GM18907 (cell line): ENCODE results near the gene SPATA2.
"Not testable (repeated sequence)": the region's sequence is repeated elsewhere in the genome, so short reads cannot be mapped to it uniquely, and the experiment has no call there.

ENCODE experiments used
- ATAC-seq: cut with Tn5 transposase; IDR thresholded peaks from one replicate; pipeline ENCODE4 v1.9.1; 2021; ENCODE audit warnings: mild to moderate bottlenecking, moderate library complexity; ENCODE audit not compliant: unreplicated experiment

SPATA2 gene, protein sequence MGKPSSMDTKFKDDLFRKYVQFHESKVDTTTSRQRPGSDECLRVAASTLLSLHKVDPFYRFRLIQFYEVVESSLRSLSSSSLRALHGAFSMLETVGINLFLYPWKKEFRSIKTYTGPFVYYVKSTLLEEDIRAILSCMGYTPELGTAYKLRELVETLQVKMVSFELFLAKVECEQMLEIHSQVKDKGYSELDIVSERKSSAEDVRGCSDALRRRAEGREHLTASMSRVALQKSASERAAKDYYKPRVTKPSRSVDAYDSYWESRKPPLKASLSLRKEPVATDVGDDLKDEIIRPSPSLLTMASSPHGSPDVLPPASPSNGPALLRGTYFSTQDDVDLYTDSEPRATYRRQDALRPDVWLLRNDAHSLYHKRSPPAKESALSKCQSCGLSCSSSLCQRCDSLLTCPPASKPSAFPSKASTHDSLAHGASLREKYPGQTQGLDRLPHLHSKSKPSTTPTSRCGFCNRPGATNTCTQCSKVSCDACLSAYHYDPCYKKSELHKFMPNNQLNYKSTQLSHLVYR

DNA sequence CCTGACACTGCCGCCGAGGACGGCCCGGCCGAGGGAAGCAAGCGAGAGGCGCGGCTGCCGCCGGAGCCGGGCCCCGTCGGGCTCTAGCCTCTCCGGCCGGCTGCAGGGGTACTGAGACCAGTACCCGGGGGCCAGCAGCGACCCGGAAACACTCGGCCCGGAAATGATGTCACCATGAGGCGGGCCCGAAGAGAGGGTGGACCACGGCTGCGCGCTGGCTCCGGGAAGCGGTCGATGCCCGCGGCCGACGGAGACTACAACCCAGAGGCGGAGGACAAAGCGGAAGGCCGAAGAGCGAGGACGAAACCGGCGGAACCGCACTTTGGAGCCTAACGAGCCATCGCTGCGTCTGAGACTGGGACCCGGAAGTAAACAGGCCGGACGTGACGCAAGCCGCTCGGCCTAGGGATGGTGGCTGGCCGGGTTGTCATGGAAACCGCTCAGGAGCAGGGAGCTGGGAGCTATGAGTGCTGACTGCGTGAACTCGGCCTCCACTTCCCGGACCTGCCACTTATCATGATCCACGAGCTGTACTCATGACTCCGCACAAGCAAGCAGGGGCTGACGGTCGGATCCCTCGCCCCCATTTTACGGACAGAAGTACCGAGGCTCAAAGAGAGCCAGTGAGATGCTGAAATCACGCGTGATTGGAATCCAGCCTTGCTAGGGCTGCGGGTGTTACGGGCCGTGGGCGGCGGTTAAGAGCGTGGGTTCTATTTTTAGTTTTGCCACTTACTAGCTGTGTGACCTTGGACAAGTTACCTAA is at the start of gene SPATA2:
Gene SPATA2, minus strand, starts transcription at position 150 of the 766 bp plus-strand sequence. CDS start 7,039 bp downstream, outside the sequence.
- ATAC-seq = peak; percentile 86

DNA sequence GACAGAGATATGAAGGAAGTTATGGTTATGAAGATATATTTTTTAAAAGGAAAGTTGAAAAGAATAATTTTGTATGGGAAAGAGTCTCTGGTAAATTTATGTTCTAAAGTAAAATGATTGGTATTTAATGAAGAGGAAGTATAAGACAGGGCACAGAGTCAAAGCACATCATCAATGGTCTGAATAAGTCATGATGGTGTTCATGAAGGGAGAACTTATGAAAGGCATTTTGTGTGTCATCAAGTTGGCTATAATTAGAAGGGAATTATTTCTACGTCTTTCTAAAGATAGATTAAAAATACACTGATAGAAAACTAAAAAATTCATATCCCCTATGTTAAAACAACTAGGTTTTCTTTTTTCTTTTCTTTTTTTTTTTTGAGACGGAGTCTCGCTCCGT is 46.1 kb upstream of the SPATA2 start:
- no peak for ATAC-seq

- ATAC-seq = not testable (repeated sequence)
Measured at GRCh38 chr20:49957089-49957938, 42.0 kb upstream of the SPATA2 start.

DNA sequence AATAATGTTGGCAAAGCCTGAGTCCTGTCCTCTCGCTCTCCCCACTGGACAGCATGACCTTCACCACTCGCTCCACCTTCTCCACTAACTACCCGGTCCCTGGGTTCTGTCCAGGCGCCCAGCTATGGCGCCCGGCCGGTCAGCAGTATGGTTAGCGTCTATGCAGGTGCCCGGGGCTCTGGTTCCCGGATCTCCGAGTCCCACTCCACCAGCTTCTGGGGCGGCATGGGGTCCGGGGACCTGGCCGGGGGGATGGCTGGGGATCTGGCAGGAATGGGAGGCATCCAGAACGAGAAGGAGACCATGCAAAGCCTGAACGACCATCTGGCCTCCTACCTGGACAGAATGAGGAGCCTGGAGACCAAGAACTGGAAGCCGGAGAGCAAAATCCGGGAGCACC is 41.4 kb upstream of the SPATA2 start:
- no peak for ATAC-seq

DNA sequence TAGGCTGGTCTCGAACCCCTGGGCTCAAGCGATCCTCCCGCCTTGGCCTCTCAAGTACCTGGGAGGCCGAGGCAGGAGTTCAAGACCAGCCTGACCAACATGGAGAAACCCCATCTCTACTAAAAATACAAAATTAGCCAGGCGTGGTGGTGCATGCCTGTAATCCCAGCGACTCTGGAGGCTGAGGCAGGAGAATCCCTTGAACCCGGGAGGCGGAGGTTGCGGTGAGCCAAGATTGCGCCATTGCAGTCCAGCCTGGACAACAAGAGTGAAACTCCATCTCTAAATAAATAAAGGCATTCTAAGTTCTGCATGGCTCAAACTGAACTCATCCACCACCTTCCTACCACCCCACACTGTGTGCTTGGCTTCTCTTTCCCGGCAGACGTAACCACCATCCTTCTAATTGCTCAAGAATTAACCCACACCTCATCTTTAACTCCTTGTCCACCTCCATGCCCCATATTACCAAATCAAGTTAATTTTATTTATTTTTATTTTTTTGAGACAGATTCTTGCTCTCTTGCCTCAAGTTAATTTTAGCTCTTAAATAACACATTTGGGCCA is 40.6 kb upstream of the SPATA2 start:
- ATAC-seq = not testable (repeated sequence)

- no peak for ATAC-seq
Measured at GRCh38 chr20:49955167-49955566, 39.8 kb upstream of the SPATA2 start.

- ATAC-seq = no peak
Measured at GRCh38 chr20:49951151-49951550, 35.8 kb upstream of the SPATA2 start.

- no peak for ATAC-seq
Measured at GRCh38 chr20:49948809-49949507, 33.6 kb upstream of the SPATA2 start.

DNA sequence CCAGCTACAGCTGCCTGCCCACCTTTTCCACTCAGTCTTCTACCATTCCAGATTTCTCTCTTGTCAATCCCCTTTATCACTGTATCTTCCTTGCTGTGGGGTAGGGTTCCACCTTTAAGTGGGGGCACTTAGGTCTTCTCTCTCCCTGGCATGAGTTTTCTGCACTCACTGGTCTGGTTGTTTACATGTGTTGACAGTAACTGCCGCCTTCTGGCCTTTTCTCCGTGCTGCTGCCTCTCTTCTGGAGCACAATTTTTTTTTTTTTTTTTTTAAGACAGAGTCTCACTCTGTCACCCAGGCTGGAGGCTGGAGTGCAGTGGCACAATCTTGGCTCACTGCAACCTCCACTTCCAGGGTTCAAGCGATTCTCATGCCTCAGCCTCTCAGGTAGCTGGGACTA is 32.8 kb upstream of the SPATA2 start:
- no peak for ATAC-seq

DNA sequence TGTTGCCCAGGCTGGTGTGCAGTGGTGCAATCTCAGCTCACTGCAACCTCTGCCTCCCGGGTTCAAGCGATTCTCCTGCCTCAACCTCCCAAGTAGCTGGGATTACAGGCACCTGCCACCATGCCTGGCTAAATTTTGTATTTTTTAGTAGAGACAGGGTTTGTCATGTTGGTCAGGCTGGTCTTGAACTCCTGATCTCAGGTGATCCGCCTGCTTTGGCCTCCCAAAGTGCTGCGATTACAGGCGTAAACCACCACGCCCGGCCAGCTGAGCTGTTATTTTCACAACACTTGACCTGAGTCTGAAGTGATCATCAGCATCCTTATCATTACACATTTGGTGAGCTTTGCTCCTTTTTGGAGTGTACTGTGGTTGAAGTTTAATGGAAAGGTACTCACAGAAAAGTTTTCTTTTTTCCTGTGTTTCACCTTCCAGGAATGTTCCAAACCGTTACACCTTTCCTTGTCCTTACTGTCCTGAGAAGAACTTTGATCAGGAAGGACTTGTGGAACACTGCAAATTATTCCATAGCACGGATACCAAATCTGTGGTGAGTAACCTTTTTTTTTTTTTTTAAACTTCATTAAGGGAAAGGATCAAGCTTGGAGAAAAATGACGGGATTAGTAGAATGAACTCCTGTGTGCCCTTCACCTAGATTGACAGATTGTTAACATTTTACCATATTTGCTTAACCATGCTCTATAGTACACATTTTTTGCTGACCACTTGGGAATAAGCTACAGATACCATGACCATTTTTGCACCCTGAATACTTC is 30.6 kb upstream of the SPATA2 start:
- ATAC-seq = no peak

- no peak for ATAC-seq
Measured at GRCh38 chr20:49945306-49945700, 30.0 kb upstream of the SPATA2 start.

- ATAC-seq = no peak
Measured at GRCh38 chr20:49942942-49943341, 27.6 kb upstream of the SPATA2 start.

- no peak for ATAC-seq
Measured at GRCh38 chr20:49942303-49942702, 27.0 kb upstream of the SPATA2 start.

DNA sequence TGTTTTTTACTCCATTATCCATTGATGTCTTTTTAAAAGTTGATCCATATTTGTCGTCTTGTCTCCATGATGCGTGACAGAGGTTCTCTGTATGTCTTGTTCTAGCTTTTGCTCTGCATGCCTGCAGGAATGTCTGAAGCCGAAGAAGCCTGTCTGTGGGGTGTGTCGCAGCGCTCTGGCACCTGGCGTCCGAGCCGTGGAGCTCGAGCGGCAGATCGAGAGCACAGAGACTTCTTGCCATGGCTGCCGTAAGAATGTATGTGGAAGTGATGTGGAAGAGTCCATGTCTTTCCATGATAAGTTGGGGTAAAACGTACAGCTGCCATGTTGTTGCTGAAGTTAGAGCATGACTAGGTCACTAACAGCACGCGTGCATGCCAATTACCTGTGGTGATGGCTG is 26.1 kb upstream of the SPATA2 start:
- ATAC-seq = no peak

DNA sequence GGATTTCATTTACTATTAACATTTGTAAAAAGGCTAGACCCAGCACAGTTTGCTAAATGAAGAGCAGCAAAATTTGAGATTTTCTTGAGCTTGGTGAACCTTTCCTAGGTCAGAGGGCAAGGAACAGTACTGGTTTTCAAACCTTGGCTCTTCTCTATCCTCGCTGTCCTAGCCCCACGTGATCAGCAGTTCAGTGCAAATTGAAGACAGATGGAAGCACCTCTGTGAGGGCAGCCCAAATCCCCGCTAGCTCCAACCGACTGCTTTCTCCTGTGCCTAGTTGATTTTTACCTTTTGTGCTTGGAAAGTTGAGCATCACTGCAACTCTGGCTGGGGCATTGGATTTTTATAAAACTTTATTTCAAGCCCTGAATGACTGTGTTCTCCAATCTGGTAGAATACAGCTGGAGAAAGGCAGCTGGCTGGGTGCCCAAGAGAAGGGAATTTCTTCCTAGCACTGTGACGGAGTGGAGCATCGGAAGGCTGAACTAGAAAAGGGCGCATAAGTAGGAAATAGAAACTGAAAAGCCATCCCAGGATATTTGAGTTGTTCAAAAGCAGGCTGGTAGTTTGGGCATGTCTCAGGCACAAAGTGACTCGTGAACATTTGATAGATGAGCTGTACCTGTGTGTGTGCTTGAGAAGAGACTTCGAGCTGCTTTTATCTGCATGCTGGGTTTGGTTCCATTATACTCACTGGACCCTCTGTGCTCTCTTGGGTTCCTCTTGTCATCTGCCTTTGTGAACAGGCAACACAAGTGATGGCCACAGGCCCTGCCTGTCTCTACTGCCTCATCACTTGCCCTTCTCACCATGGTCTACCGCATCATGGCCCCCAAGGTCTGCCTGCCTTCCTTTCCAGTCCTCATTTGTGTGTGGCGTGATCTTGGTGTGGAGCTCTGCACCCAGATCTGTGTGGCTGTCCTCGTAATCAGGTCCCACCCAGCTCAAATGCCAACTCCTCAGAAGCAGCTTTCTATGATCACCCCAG is 23.1 kb upstream of the SPATA2 start:
- ATAC-seq = no peak

DNA sequence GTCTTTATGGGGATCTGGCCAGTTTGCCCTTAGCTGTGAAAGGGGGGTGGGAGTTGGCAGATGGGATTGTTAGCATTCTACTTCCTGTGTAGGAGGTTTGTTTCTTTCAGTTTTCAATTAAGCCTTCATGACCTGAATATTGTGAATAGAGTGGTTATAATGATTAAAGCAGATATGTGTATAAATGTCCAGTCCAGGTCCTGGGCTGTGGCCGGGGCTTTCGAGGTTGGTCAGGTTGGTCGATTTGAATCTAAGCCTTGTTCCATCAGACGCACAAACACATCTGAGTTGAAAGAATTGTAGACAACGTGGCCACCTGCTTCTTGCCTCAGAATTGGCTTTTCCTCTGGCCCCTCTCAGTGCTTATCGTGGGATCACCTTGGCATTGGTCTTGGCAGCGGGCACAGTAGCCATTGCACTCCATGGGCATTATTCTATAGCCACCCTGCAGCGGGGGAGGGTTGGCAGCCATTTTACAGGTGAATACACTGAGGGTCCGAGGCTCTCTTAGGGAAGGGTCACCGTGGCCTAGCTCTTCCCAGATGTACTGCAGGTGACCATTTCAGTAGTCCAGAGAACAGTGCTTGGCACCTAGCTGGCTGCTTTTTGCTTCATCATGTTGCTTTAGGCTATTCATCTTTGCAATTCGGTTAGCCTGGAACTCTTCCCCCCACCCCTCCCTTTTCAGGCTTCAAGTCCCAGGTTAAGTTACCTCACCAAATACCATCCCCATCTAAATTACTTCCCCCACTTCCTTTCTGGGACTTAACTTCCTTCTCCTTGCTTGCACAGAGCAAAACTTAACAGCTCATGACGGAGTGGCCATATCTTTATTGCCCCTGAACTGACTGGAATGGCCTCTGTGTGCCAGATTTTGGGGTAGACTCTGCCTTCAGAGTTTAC is 21.9 kb upstream of the SPATA2 start:
- peak; percentile 13 for ATAC-seq
